Smooth muscle cell (in vitro differentiated cells): ENCODE measurements around the gene OPRPN. TPM values are rescaled to one million over a fixed set of nuclear protein-coding genes. Genes with fewer than 3 reads are reported as not detected.

ENCODE experiments used
- DNase-seq: peaks from one replicate; lab custom pipeline; 2025; ENCODE audit not compliant: unreplicated experiment; lab: John Stamatoyannopoulos, UW
- H2AFZ ChIP-seq: fragments of 200-600 bp; sonication (generic); 2 replicates; pipeline ENCODE4 v1.6.0; 2016; ENCODE audit warnings: antibody characterized with exemption, low read depth, mild to moderate bottlenecking
- H3F3A ChIP-seq: fragments of 200-600 bp; sonication (generic); 2 replicates; pipeline ENCODE4 v1.6.0; 2017; ENCODE audit warnings: antibody characterized with exemption, low read depth
- H3K27ac ChIP-seq: fragments of 200-600 bp; sonication (generic); 2 replicates; pipeline ENCODE4 v1.5.1; 2016; ENCODE audit warnings: low read depth, mild to moderate bottlenecking
- H3K27me3 ChIP-seq: fragments of 200-600 bp; sonication (generic); 2 replicates; pipeline ENCODE4 v1.6.1; 2016; ENCODE audit warnings: low read depth, mild to moderate bottlenecking
- H3K36me3 ChIP-seq: fragments of 200-600 bp; sonication (generic); 2 replicates; pipeline ENCODE4 v1.5.1; 2016; ENCODE audit warnings: low read depth
- H3K4me1 ChIP-seq: fragments of 200-600 bp; sonication (generic); 2 replicates; pipeline ENCODE4 v1.5.1; 2016; ENCODE audit warnings: low read depth
- H3K4me2 ChIP-seq: fragments of 200-600 bp; sonication (generic); 2 replicates; pipeline ENCODE4 v1.6.0; 2016; ENCODE audit warnings: mild to moderate bottlenecking
- H3K4me3 ChIP-seq: fragments of 200-600 bp; sonication (generic); 2 replicates; pipeline ENCODE4 v1.5.1; 2016; ENCODE audit warnings: mild to moderate bottlenecking
- H3K79me2 ChIP-seq: fragments of 200-600 bp; sonication (generic); 2 replicates; pipeline ENCODE4 v1.6.0; 2016; ENCODE audit warnings: low read depth, mild to moderate bottlenecking
- H3K9ac ChIP-seq: fragments of 200-600 bp; sonication (generic); 2 replicates; pipeline ENCODE4 v1.6.0; 2016; ENCODE audit warnings: low read depth
- H3K9me3 ChIP-seq: fragments of 200-600 bp; sonication (generic); replicated peaks from 2 replicates; pipeline ENCODE4 v1.5.1; 2016; ENCODE audit warnings: low read depth
- H4K20me1 ChIP-seq: fragments of 200-600 bp; sonication (generic); 2 replicates; pipeline ENCODE4 v1.6.0; 2016; ENCODE audit warnings: low read depth
- WGBS: methylation state at CpG from one replicate; pipeline ENCODE4 v1.1.7; 2016; ENCODE audit warnings: low lambda C conversion rate; 5-methylcytosine and 5-hydroxymethylcytosine counted together
- polyA plus RNA-seq: library from polyadenylated mRNA; unstranded; fragments of >200 nt; fragmentation: Nextera tagmentation; extraction: Ambion mirVana; gene quantifications from 2 replicates; pipeline ENCODE4 v1.2.1, GENCODE V29; 2016
- total RNA-seq: library from RNA; depleted of rRNA; stranded (reverse); fragments of >200 nt; gene quantifications from 2 replicates; pipeline ENCODE4 v1.2.3, GENCODE V29; 2014
- TF ChIP-seq, protein P1 (sequence below): fragments of 200-600 bp; sonication (generic); IDR thresholded peaks from 2 replicates; pipeline ENCODE4 v1.5.1; 2017; ENCODE audit warnings: borderline replicate concordance, mild to moderate bottlenecking, antibody characterized with exemption; ENCODE audit not compliant: insufficient read depth, poor library complexity, severe bottlenecking

The OPRPN gene
- total and polyA plus RNA-seq, 2 experiments from 2014 or later = not detected

- Histone ChIP-seq H3K4me1 (no peaks in the 10 kb centered on the region), H2AFZ (no peak overlapping the region), H3K27ac (no peak overlapping the region), H3K4me2 (no peak overlapping the region), H3K36me3 (no peaks in the 10 kb centered on the region), H3K27me3 (no peaks in the 10 kb centered on the region), H3F3A (no peaks in the 10 kb centered on the region), H3K79me2 (no peaks in the 10 kb centered on the region), H3K9me3 (no peaks in the 10 kb centered on the region), H3K4me3 (no peak overlapping the region), H4K20me1 (no peaks in the 10 kb centered on the region), H3K9ac (no peak overlapping the region)
- 82% methylated on average over 3 of the region's 3 CpGs for WGBS
- TF ChIP-seq, protein P1, sequence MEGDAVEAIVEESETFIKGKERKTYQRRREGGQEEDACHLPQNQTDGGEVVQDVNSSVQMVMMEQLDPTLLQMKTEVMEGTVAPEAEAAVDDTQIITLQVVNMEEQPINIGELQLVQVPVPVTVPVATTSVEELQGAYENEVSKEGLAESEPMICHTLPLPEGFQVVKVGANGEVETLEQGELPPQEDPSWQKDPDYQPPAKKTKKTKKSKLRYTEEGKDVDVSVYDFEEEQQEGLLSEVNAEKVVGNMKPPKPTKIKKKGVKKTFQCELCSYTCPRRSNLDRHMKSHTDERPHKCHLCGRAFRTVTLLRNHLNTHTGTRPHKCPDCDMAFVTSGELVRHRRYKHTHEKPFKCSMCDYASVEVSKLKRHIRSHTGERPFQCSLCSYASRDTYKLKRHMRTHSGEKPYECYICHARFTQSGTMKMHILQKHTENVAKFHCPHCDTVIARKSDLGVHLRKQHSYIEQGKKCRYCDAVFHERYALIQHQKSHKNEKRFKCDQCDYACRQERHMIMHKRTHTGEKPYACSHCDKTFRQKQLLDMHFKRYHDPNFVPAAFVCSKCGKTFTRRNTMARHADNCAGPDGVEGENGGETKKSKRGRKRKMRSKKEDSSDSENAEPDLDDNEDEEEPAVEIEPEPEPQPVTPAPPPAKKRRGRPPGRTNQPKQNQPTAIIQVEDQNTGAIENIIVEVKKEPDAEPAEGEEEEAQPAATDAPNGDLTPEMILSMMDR = no peak
- DNase-seq = no peak
These were observed 51.5 kb downstream of the OPRPN start for GRCh38 chr4:70449220-70449619.

DNA sequence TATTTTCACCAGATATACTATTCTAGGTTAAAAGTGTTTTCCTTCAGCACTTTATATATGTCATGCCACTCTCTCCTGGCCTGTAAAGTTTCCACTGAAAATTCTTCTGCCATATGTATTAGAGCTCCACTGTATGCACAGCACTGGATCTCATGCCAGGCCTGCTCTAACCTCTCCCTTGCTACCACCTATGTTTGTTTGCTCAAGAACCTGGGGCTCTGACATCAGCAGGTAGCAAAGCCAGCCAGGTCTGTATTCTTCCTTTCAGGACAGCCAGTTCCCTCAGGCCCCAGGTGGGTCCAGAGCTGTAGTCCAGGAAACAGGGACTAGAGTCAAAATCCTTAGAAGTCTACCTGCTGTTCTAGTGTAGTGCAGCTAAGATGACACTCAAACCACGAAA lies 55.2 kb downstream of the OPRPN start:
- H3K36me3 ChIP-seq = no peaks in the 10 kb centered on the region
- H3K27me3 ChIP-seq = no peaks in the 10 kb centered on the region
- H4K20me1 ChIP-seq = no peaks in the 10 kb centered on the region
- no peaks in the 10 kb centered on the region for H3F3A ChIP-seq
- H3K9me3 ChIP-seq = no peaks in the 10 kb centered on the region
- no peaks in the 10 kb centered on the region for H3K79me2 ChIP-seq
- no peak overlapping the region for H3K27ac ChIP-seq
- H3K9ac ChIP-seq = no peak overlapping the region
- TF ChIP-seq, protein P1 = no peak
- H2AFZ ChIP-seq = no peak overlapping the region
- no peaks in the 10 kb centered on the region for H3K4me1 ChIP-seq
- H3K4me2 ChIP-seq = no peak overlapping the region
- 26% methylated on average over 1 of the region's 1 CpG for WGBS
- DNase-seq = no peak
- H3K4me3 ChIP-seq = no peak overlapping the region

Other genes with a start within 250 kb of the OPRPN start
- not detected in 2 replicates for gene PRR27, start 243.7 kb upstream of the OPRPN start, total RNA-seq
- not detected in 2 replicates for gene PRR27, start 243.7 kb upstream of the OPRPN start, polyA plus RNA-seq
- gene ODAM, start 202.2 kb upstream of the OPRPN start, total RNA-seq = 0.18 and 0.54 TPM in 2 replicates
- gene ODAM, start 202.2 kb upstream of the OPRPN start, polyA plus RNA-seq = 0.93 and 1.5 TPM in 2 replicates
- 5.6 and 16.1 TPM in 2 replicates for gene FDCSP, start 171.8 kb upstream of the OPRPN start, total RNA-seq
- gene FDCSP, start 171.8 kb upstream of the OPRPN start, polyA plus RNA-seq = 5.1 and 12.5 TPM in 2 replicates
- not detected in 2 replicates for gene CSN3, start 155.3 kb upstream of the OPRPN start, total RNA-seq
- gene CSN3, start 155.3 kb upstream of the OPRPN start, polyA plus RNA-seq = not detected in 2 replicates
- gene CABS1, start 63.0 kb upstream of the OPRPN start, total RNA-seq = not detected in 2 replicates
- gene CABS1, start 63.0 kb upstream of the OPRPN start, polyA plus RNA-seq = not detected in 2 replicates
- not detected in 2 replicates for gene SMR3A, start 37.2 kb upstream of the OPRPN start, total RNA-seq
- gene SMR3A, start 37.2 kb upstream of the OPRPN start, polyA plus RNA-seq = not detected in 2 replicates
- not detected in 2 replicates for gene SMR3B, start 14.8 kb upstream of the OPRPN start, total RNA-seq
- gene SMR3B, start 14.8 kb upstream of the OPRPN start, polyA plus RNA-seq = not detected in 2 replicates
- gene MUC7, start 74.3 kb downstream of the OPRPN start, total RNA-seq = not detected in 2 replicates
- not detected in 2 replicates for gene MUC7, start 74.3 kb downstream of the OPRPN start, polyA plus RNA-seq
- not detected in 2 replicates for gene AMTN, start 120.6 kb downstream of the OPRPN start, total RNA-seq
- gene AMTN, start 120.6 kb downstream of the OPRPN start, polyA plus RNA-seq = 0.61 and 1.4 TPM in 2 replicates
- not detected in 2 replicates for gene AMBN, start 194.3 kb downstream of the OPRPN start, total RNA-seq
- gene AMBN, start 194.3 kb downstream of the OPRPN start, polyA plus RNA-seq = not detected in 2 replicates
- not detected in 2 replicates for gene ENAM, start 230.8 kb downstream of the OPRPN start, total RNA-seq
- not detected in 2 replicates for gene ENAM, start 230.8 kb downstream of the OPRPN start, polyA plus RNA-seq